Measurements from ENCODE around the gene ZER1.

GRCh38 chr9:128685636-128686489 is 85.9 kb downstream of the ZER1 start:
- no peak for TF ChIP-seq CTCF (IDR thresholded peaks at IDR 0.05)
- TF ChIP-seq POLR2A (IDR thresholded peaks at IDR 0.05) = no peak

All from uterus (tissue), 2 donors.